ENCODE results near the gene NFYC.
A peak's percentile ranks its signal among the peaks of the same experiment; 100 is the strongest.

The NFYC gene

DNA sequence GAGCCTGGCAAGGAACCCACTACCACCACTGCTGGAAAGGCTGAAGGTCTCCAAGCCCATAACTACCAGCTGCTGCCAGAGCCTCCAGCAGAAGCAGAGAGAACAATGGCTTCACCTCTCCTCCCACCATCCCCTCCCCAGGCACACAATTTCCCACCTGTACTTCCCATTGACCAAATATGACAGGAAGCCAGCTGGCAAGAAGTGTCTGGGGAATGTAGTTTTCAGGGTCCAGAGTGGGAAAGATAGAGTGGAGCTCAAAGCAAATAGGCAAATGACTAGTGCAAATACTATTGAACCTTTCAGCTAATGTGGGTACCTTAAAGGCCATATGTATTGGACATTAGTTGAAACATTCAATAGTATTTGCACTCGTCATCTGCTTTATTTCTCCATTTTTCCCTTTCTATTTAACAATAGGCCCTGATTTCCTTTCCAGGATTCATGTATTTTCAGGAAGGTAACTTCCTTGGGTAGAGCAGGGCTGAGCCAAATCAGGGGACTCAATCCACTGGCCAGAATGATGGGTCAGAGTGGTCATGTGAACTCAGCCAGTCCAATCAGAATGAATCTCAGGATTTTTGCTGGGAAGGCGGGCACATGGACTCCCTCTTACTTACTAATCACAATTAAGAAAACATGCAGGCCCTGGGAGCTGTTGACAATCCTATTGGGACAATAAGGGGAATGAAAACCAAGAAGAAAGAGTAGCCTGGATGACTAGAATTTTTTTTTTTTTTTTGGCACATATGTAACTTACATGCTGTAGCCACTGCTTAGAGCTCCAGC is 12.1 kb upstream of the NFYC start (continued):
- TF ChIP-seq, protein P1, sequence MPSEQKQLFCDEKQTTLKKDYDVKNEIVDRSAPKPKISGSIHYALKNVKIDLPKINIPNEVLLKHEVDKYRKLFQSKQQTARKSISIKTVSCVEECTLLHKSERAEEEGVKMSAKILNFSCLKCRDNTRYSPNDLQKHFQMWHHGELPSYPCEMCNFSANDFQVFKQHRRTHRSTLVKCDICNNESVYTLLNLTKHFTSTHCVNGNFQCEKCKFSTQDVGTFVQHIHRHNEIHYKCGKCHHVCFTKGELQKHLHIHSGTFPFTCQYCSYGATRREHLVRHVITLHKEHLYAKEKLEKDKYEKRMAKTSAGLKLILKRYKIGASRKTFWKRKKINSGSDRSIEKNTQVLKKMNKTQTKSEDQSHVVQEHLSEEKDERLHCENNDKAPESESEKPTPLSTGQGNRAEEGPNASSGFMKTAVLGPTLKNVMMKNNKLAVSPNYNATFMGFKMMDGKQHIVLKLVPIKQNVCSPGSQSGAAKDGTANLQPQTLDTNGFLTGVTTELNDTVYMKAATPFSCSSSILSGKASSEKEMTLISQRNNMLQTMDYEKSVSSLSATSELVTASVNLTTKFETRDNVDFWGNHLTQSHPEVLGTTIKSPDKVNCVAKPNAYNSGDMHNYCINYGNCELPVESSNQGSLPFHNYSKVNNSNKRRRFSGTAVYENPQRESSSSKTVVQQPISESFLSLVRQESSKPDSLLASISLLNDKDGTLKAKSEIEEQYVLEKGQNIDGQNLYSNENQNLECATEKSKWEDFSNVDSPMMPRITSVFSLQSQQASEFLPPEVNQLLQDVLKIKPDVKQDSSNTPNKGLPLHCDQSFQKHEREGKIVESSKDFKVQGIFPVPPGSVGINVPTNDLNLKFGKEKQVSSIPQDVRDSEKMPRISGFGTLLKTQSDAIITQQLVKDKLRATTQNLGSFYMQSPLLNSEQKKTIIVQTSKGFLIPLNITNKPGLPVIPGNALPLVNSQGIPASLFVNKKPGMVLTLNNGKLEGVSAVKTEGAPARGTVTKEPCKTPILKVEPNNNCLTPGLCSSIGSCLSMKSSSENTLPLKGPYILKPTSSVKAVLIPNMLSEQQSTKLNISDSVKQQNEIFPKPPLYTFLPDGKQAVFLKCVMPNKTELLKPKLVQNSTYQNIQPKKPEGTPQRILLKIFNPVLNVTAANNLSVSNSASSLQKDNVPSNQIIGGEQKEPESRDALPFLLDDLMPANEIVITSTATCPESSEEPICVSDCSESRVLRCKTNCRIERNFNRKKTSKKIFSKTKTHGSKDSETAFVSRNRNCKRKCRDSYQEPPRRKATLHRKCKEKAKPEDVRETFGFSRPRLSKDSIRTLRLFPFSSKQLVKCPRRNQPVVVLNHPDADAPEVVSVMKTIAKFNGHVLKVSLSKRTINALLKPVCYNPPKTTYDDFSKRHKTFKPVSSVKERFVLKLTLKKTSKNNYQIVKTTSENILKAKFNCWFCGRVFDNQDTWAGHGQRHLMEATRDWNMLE (tag by site-specific recombination; conservative IDR thresholded peaks at IDR 0.05; ENCODE audit: low read depth) = no peak
- TF ChIP-seq ZNF792 (tag by site-specific recombination; IDR thresholded peaks at IDR 0.05) = no peak
- no peak for TF ChIP-seq ZNF660 (tag by site-specific recombination; IDR thresholded peaks at IDR 0.05)
- TF ChIP-seq WT1 (tag by site-specific recombination; IDR thresholded peaks at IDR 0.05) = no peak
- no peak for TF ChIP-seq ZNF837 (tag by site-specific recombination; IDR thresholded peaks at IDR 0.05)
- TF ChIP-seq MEIS1 (CRISPR knock-in tag; IDR thresholded peaks at IDR 0.05; ENCODE audit: borderline replicate concordance) = no peak
- TF ChIP-seq, protein P2, sequence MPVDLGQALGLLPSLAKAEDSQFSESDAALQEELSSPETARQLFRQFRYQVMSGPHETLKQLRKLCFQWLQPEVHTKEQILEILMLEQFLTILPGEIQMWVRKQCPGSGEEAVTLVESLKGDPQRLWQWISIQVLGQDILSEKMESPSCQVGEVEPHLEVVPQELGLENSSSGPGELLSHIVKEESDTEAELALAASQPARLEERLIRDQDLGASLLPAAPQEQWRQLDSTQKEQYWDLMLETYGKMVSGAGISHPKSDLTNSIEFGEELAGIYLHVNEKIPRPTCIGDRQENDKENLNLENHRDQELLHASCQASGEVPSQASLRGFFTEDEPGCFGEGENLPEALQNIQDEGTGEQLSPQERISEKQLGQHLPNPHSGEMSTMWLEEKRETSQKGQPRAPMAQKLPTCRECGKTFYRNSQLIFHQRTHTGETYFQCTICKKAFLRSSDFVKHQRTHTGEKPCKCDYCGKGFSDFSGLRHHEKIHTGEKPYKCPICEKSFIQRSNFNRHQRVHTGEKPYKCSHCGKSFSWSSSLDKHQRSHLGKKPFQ (tag by site-specific recombination; IDR thresholded peaks at IDR 0.05) = no peak

DNA sequence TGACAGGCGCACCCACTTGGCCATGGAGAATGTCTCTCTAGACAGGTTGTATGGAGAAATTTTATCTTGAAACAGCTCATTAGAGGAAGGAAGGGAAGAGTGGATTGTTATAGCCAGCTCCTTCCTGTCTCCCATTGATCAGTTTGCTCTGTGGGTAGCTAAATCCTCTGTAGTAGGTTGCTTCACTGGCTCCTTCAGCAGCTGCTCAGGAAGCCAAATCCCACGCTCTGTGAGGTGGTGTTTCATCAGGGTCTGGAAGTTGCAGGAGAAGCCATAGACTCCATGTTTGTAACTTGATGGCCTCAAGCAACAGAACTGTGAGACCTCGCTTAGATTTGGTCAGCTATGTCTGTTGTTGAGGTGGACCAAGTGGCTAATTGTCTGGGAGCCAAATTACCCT is 6.8 kb upstream of the NFYC start:
- Histone ChIP-seq H3K9me3 (ENCODE audit: control insufficient read depth, insufficient read depth, low read depth, low read length) (no peaks in the 10 kb centered on the region), H3K36me3 (ENCODE audit: control insufficient read depth in 2 of 2, insufficient read depth in 1 of 2, low read length in 2 of 2) (peaks cover 0 to 9% of the 10 kb centered on the region in 2 experiments; a peak in 1 of 3 replicates), H3K4me1 (ENCODE audit: control insufficient read depth, insufficient read depth, low read length) (no peaks in the 10 kb centered on the region), H3K27ac (ENCODE audit: extremely low read depth, low read depth, low read length) (no peak overlapping the region), H3K4me3 (ENCODE audit: low read depth, low read length) (no peak overlapping the region)
- POLR2A ChIA-PET = interaction anchor here (0.8 to 1.7 kb wide), 3 partner anchors 11 to 33 kb away, joined by 3 to 5 read pairs (median 4); no protein-coding TSS in a partner anchor
- TF ChIP-seq ZNF350 (tag by site-specific recombination; IDR thresholded peaks at IDR 0.05) (no peak), OSR2 (tag by site-specific recombination; IDR thresholded peaks at IDR 0.05) (0 out of 2 replicates have a peak, but pooled peaks have one; percentile 19)
- CTCF ChIA-PET = interaction anchor here (0.9 kb wide), 1 partner anchor 86 kb away, joined by 3 read pairs; no protein-coding TSS in a partner anchor

DNA sequence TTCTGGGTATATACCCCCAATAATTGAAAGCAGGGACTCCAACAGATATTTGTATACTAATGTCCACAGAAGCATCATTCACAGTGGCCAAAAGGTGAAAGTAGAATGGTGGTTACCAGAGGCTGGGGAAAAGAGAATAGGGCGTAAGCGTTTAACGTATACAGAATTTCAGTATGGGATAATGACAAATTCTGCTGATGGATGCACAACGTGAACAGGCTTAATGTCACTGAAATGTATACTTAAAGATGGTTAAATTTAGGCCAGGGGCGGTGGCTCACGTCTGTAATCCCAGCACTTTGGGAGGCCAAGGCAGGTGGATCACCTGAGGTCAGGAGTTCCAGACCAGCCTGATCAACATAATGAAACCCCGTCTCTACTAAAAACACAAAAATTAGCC is 4.4 kb upstream of the NFYC start:
- TF ChIP-seq REPIN1 (tag by site-specific recombination; IDR thresholded peaks at IDR 0.05; ENCODE audit: low read depth) (no peak), OSR2 (tag by site-specific recombination; IDR thresholded peaks at IDR 0.05) (no peak), ZNF843 (tag by site-specific recombination; IDR thresholded peaks at IDR 0.05) (no peak), ZNF776 (tag by site-specific recombination; IDR thresholded peaks at IDR 0.05; ENCODE audit: borderline replicate concordance) (no peak), ZNF626 (tag by site-specific recombination; IDR thresholded peaks at IDR 0.05) (no peak), ZNF561 (tag by site-specific recombination; IDR thresholded peaks at IDR 0.05; ENCODE audit: borderline replicate concordance) (no peak), ZNF184 (tag by site-specific recombination; IDR thresholded peaks at IDR 0.05) (no peak), ZNF585B (tag by site-specific recombination; IDR thresholded peaks at IDR 0.05) (no peak), ZNF792 (tag by site-specific recombination; IDR thresholded peaks at IDR 0.05) (no peak), ZNF16 (tag by site-specific recombination; IDR thresholded peaks at IDR 0.05; ENCODE audit: low read depth) (no peak), ZNF211 (tag by site-specific recombination; IDR thresholded peaks at IDR 0.05; ENCODE audit: low read depth) (no peak), ZNF670 (tag by site-specific recombination; IDR thresholded peaks at IDR 0.05; ENCODE audit: low read depth) (no peak)
- TF ChIP-seq, protein P3, sequence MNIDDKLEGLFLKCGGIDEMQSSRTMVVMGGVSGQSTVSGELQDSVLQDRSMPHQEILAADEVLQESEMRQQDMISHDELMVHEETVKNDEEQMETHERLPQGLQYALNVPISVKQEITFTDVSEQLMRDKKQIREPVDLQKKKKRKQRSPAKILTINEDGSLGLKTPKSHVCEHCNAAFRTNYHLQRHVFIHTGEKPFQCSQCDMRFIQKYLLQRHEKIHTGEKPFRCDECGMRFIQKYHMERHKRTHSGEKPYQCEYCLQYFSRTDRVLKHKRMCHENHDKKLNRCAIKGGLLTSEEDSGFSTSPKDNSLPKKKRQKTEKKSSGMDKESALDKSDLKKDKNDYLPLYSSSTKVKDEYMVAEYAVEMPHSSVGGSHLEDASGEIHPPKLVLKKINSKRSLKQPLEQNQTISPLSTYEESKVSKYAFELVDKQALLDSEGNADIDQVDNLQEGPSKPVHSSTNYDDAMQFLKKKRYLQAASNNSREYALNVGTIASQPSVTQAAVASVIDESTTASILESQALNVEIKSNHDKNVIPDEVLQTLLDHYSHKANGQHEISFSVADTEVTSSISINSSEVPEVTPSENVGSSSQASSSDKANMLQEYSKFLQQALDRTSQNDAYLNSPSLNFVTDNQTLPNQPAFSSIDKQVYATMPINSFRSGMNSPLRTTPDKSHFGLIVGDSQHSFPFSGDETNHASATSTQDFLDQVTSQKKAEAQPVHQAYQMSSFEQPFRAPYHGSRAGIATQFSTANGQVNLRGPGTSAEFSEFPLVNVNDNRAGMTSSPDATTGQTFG (tag by site-specific recombination; IDR thresholded peaks at IDR 0.05; ENCODE audit: borderline replicate concordance) = no peak
- TF ChIP-seq, protein P4, sequence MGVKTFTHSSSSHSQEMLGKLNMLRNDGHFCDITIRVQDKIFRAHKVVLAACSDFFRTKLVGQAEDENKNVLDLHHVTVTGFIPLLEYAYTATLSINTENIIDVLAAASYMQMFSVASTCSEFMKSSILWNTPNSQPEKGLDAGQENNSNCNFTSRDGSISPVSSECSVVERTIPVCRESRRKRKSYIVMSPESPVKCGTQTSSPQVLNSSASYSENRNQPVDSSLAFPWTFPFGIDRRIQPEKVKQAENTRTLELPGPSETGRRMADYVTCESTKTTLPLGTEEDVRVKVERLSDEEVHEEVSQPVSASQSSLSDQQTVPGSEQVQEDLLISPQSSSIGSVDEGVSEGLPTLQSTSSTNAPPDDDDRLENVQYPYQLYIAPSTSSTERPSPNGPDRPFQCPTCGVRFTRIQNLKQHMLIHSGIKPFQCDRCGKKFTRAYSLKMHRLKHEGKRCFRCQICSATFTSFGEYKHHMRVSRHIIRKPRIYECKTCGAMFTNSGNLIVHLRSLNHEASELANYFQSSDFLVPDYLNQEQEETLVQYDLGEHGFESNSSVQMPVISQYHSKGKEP (tag by site-specific recombination; IDR thresholded peaks at IDR 0.05) = no peak
- ChIA-PET CTCF (no interaction called here), POLR2A (no interaction called here)
- H3K4me3 ChIP-seq (ENCODE audit: low read depth, low read length) = no peak overlapping the region
- H3K36me3 ChIP-seq (ENCODE audit: control insufficient read depth in 2 of 2, insufficient read depth in 1 of 2, low read length in 2 of 2) = peaks cover 0 to 15% of the 10 kb centered on the region in 2 experiments; a peak in 1 of 3 replicates
- no peak overlapping the region for H3K27ac ChIP-seq (ENCODE audit: extremely low read depth, low read depth, low read length)
- H3K4me1 ChIP-seq (ENCODE audit: control insufficient read depth, insufficient read depth, low read length) = no peaks in the 10 kb centered on the region
- H3K9me3 ChIP-seq (ENCODE audit: control insufficient read depth, insufficient read depth, low read depth, low read length) = no peaks in the 10 kb centered on the region

Data from HEK293 (cell line).